Suprapubic skin (tissue), 4 donors: Measurements from ENCODE around the gene MAOA. TPM values are rescaled to one million over a fixed set of nuclear protein-coding genes. Genes with fewer than 3 reads are reported as not detected.

Experiments
- DNase-seq, 2 donors: peaks; one replicate each; pipeline ENCODE4 v3.0.0-alpha.2; 2019; ENCODE audit warnings: low spot score in 2 of 2
- H3K27ac ChIP-seq: fragments of 200-600 bp; sonication (generic); one replicate; pipeline ENCODE4 v1.5.1; 2019
- H3K27me3 ChIP-seq: fragments of 200-600 bp; sonication (generic); one replicate; pipeline ENCODE4 v1.5.1; 2019
- H3K36me3 ChIP-seq: fragments of 200-600 bp; sonication (generic); one replicate; pipeline ENCODE4 v1.5.1; 2019
- H3K4me1 ChIP-seq: fragments of 200-600 bp; sonication (generic); one replicate; pipeline ENCODE4 v1.5.1; 2019
- H3K4me3 ChIP-seq: fragments of 200-600 bp; sonication (generic); one replicate; pipeline ENCODE4 v1.5.1; 2019; ENCODE audit warnings: mild to moderate bottlenecking
- H3K9me3 ChIP-seq: fragments of 200-600 bp; sonication (generic); one replicate; pipeline ENCODE4 v1.5.1; 2019
- CTCF ChIP-seq, 2 donors: fragments of 200-600 bp in 1 of 2; fragments of 450-650 bp in 1 of 2; sonication (generic) in 1 of 2; IDR thresholded peaks; one replicate each; pipeline ENCODE4 v1.5.1; 2016 to 2019; ENCODE audit warnings: antibody characterized with exemption in 2 of 2, mild to moderate bottlenecking in 1 of 2, moderate library complexity in 1 of 2
- EP300 ChIP-seq: sonication (generic); formaldehyde crosslinking; IDR thresholded peaks from one replicate; pipeline ENCODE4 v1.6.1; 2017; ENCODE audit warnings: antibody characterized with exemption
- POLR2A ChIP-seq, 2 donors: fragments of 450-650 bp; IDR thresholded peaks; one replicate each; pipeline ENCODE4 v1.6.1; 2017; ENCODE audit warnings: antibody characterized with exemption in 2 of 2, mild to moderate bottlenecking in 2 of 2, moderate library complexity in 2 of 2
- POLR2AphosphoS5 ChIP-seq, 3 donors: sonication (generic); formaldehyde crosslinking; IDR thresholded peaks; one replicate each; pipeline ENCODE4 v1.6.1; 2017; ENCODE audit warnings: antibody characterized with exemption in 3 of 3
- WGBS: methylation state at CpG from one replicate; pipeline ENCODE4 v1.1.5; 2018; 5-methylcytosine and 5-hydroxymethylcytosine counted together
- total RNA-seq, 4 donors: library from RNA; depleted of rRNA; stranded (reverse); fragments of >200 nt; gene quantifications; one replicate each; pipeline ENCODE4 v1.1.0, GENCODE V29; 2016

MAOA gene
- total RNA-seq, 4 donors from 2014 or later: 123 to 166 (median 132) TPM

- H3K9me3 ChIP-seq: no peaks in the 10 kb centered on the region
- H3K4me3 ChIP-seq: no peak overlapping the region
- no peaks in the 10 kb centered on the region for H3K4me1 ChIP-seq
- TF ChIP-seq CTCF (IDR thresholded peaks at IDR 0.05): no peak
- TF ChIP-seq EP300: no peak
- TF ChIP-seq POLR2AphosphoS5 (IDR thresholded peaks at IDR 0.05): no peak
- no peak for TF ChIP-seq POLR2A (IDR thresholded peaks at IDR 0.05)
- H3K27ac ChIP-seq: no peak overlapping the region
- no peaks in the 10 kb centered on the region for H3K27me3 ChIP-seq
- H3K36me3 ChIP-seq: peaks cover 16% of the 10 kb centered on the region
- no peak for DNase-seq
- WGBS: 83% methylated on average over 5 of the region's 5 CpGs
These were observed 71.9 kb downstream of the MAOA start for GRCh38 chrX:43728002-43728401.

GRCh38 chrX:43728966-43729365 is 72.9 kb downstream of the MAOA start:
- WGBS: 96% methylated on average over 1 of the region's 1 CpG
- Histone ChIP-seq H3K4me3 (no peak overlapping the region), H3K27me3 (no peaks in the 10 kb centered on the region), H3K4me1 (no peaks in the 10 kb centered on the region), H3K36me3 (peaks cover 23% of the 10 kb centered on the region), H3K9me3 (no peaks in the 10 kb centered on the region), H3K27ac (no peak overlapping the region)
- TF ChIP-seq CTCF (IDR thresholded peaks at IDR 0.05) (no peak), POLR2AphosphoS5 (IDR thresholded peaks at IDR 0.05) (no peak), EP300 (no peak), POLR2A (IDR thresholded peaks at IDR 0.05) (no peak)
- DNase-seq: no peak

- no peak for DNase-seq
- TF ChIP-seq EP300 (no peak), POLR2AphosphoS5 (IDR thresholded peaks at IDR 0.05) (no peak)
- H3K4me3 ChIP-seq: no peak overlapping the region
- H3K27ac ChIP-seq: no peak overlapping the region
- no peaks in the 10 kb centered on the region for H3K9me3 ChIP-seq
- no peaks in the 10 kb centered on the region for H3K27me3 ChIP-seq
- 86% methylated on average over 7 of the region's 7 CpGs for WGBS
- no peaks in the 10 kb centered on the region for H3K4me1 ChIP-seq
- peaks cover 23% of the 10 kb centered on the region for H3K36me3 ChIP-seq
These were observed 75.0 kb downstream of the MAOA start for GRCh38 chrX:43731086-43731485.

GRCh38 chrX:43733699-43734098 is 77.6 kb downstream of the MAOA start:
- H3K36me3 ChIP-seq: peaks cover 23% of the 10 kb centered on the region
- H3K9me3 ChIP-seq: no peaks in the 10 kb centered on the region
- DNase-seq: no peak
- H3K27ac ChIP-seq: no peak overlapping the region
- TF ChIP-seq EP300: no peak
- H3K27me3 ChIP-seq: no peaks in the 10 kb centered on the region
- 97% methylated on average over 1 of the region's 1 CpG for WGBS
- no peak overlapping the region for H3K4me3 ChIP-seq
- H3K4me1 ChIP-seq: no peaks in the 10 kb centered on the region

- peaks cover 23% of the 10 kb centered on the region for H3K36me3 ChIP-seq
- WGBS: 57% methylated on average over 1 of the region's 1 CpG
- H3K27me3 ChIP-seq: no peaks in the 10 kb centered on the region
These were observed 78.3 kb downstream of the MAOA start for GRCh38 chrX:43734444-43734843.

GRCh38 chrX:43735534-43735933 is 79.4 kb downstream of the MAOA start:
- no peaks in the 10 kb centered on the region for H3K27me3 ChIP-seq
- no peak for TF ChIP-seq CTCF (IDR thresholded peaks at IDR 0.05)
- TF ChIP-seq POLR2AphosphoS5 (IDR thresholded peaks at IDR 0.05): no peak
- no peak for TF ChIP-seq EP300
- no peak for TF ChIP-seq POLR2A (IDR thresholded peaks at IDR 0.05)
- no peak overlapping the region for H3K27ac ChIP-seq
- H3K36me3 ChIP-seq: peaks cover 23% of the 10 kb centered on the region
- WGBS: 77% methylated on average over 6 of the region's 6 CpGs
- no peak overlapping the region for H3K4me3 ChIP-seq
- H3K4me1 ChIP-seq: no peaks in the 10 kb centered on the region
- no peaks in the 10 kb centered on the region for H3K9me3 ChIP-seq
- no peak for DNase-seq

More at GRCh38 chrX:43734444-43734843, 78.3 kb downstream of the MAOA start:
- no peak for DNase-seq
- H3K9me3 ChIP-seq: no peaks in the 10 kb centered on the region
- TF ChIP-seq POLR2A (IDR thresholded peaks at IDR 0.05): no peak
- TF ChIP-seq CTCF (IDR thresholded peaks at IDR 0.05): no peak
- TF ChIP-seq POLR2AphosphoS5 (IDR thresholded peaks at IDR 0.05): no peak
- TF ChIP-seq EP300: no peak
- no peaks in the 10 kb centered on the region for H3K4me1 ChIP-seq
- no peak overlapping the region for H3K27ac ChIP-seq
- H3K4me3 ChIP-seq: no peak overlapping the region
